ENCODE results near the gene ECD.
"Not testable (repeated sequence)": the region's sequence is repeated elsewhere in the genome, so short reads cannot be mapped to it uniquely, and the experiment has no call there.

The ECD gene

DNA sequence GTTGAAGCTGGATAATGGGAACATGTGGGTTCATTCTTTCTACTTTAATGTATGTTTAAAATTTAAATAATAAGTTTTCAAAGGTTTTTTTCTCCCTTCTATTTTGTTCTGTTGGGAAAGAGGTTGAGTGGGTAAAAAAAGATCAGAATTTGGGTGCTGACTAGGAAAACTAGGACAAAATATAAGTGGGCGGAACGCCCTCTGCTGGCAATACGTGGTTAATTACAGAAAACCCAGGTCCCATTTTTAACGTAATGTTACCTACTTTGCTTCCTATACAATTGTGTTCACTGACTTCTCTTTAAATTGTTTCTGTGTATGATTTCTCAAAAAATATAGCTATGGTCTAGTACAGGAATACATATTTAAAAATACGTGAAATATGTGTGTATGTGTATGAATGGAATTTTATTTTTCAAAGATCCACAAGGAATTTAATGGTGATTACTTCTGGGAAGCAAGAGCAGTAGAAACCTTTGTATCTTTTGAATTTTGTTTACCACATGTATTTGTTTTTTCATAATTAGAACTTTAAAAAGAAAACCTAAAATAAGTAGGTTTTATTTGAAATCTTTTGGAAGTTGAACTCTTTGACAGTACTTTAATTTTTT is 8.7 kb downstream of the ECD start:
- peak; percentile 39 for DNase-seq (ENCODE audit: low spot score)

GRCh38 chr10:73156054-73156453 is 11.8 kb downstream of the ECD start:
- no peak for DNase-seq (ENCODE audit: low spot score)

GRCh38 chr10:73152009-73152408 is 15.8 kb downstream of the ECD start:
- no peak for DNase-seq (ENCODE audit: low spot score)

DNA sequence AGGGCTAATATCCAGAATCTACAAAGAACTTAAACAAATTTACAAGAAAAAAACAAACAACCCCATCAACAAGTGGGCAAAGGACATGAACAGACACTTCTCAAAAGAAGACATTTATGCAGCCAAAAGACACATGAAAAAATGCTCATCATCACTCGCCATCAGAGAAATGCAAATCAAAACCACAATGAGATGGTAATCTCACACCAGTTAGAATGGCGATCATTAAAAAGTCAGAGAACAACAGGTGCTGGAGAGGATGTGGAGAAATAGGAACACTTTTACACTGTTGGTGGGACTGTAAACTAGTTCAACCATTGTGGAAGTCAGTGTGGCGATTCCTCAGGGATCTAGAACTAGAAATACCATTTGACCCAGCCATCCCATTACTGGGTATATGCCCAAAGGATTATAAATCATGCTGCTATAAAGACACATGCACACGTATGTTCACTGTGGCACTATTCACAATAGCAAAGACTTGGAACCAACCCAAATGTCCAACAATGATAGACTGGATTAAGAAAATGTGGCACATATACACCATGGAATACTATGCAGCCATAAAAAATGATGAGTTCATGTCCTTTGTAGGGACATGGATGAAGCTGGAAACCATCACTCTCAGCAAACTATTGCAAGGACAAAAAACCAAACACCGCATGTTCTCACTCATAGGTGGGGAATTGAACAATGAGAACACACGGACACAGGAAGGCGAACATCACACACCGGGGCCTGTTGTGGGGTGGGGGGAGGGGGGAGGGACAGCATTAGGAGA is 17.0 kb downstream of the ECD start:
- not testable (repeated sequence) for DNase-seq (ENCODE audit: low spot score)

GRCh38 chr10:73141603-73142002 is 26.2 kb downstream of the ECD start:
- DNase-seq (ENCODE audit: low spot score) = no peak

DNA sequence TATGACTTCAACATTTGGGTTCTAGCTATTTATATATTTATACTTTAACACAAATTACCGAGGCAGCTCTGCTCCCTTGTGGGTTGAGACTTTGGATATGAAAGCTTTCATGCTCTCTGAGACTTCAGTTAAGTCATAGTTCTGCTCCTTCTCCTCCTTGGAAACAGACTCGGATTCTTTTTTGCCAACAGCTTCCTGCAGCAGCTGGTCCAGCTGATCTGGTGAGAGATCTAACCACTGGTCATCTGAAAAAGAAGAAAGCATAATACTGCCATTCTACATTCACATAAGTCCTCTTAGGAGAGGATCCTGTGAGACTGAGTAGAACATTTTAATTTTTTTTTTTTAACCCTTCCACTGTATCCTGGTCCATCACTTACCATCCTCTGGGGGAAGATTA is 28.6 kb downstream of the ECD start:
- DNase-seq (ENCODE audit: low spot score) = no peak

DNA sequence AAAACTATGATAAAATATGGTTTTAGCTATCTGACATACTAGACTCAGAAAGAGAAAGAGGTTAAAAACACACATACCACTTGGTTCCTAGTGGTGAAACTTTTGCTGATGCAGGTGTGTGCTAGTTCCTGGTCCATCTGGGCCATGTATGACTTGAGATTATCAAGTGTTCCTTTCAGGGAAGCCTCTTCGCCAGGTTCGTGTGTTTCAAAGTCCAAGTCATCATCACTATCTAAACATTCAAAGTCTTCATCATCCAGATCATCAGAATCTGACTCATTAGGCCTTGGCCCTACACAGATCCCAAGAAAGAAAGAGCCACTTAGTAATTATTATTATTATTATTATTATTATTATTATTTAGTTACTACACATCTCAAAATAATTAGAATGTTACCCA is 31.2 kb downstream of the ECD start:
- no peak for DNase-seq (ENCODE audit: low spot score)

- DNase-seq (ENCODE audit: low spot score) = no peak
These were observed 33.1 kb downstream of the ECD start for GRCh38 chr10:73134727-73135126.

DNA sequence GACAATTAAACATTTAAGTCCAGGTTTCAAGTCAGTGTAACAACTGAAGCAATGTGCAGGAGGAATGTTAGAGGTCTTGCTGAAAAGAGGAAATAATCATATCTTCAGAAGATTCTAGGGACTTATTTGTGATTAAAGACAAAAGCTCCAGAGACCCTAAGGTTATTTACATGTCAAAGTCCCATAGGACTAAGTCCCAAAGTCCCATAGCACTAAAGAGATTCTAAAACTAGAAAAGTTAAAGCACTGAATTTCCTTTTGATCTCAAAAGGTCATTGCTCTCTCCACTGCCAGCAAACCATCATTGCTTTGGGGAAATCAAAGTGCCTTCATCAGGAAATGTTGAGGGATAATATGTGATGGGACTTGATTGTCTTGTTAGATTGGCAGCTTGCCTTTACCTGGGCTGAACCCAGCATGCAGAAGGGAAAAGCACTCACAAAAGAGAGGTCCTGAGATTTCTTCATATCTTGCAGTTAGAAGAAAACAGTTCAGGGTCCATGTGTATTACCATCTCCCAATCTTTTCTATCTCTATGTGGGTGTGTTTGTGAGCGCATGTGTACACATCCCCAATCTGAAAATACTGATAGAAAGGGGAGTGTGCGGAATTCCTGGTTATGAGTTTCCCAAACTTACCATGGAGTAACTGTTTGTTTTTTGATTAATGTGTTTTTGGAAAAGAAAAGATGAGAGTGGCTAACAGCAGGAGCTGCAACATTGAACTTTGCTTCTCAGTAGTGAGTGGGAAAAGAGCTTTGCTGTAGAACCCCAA is 35.7 kb downstream of the ECD start:
- DNase-seq (ENCODE audit: low spot score) = no peak

- no peak for DNase-seq (ENCODE audit: low spot score)
These were observed 36.5 kb downstream of the ECD start for GRCh38 chr10:73131301-73131700.

- DNase-seq (ENCODE audit: low spot score) = no peak
These were observed 41.5 kb downstream of the ECD start for GRCh38 chr10:73126343-73126742.

DNA sequence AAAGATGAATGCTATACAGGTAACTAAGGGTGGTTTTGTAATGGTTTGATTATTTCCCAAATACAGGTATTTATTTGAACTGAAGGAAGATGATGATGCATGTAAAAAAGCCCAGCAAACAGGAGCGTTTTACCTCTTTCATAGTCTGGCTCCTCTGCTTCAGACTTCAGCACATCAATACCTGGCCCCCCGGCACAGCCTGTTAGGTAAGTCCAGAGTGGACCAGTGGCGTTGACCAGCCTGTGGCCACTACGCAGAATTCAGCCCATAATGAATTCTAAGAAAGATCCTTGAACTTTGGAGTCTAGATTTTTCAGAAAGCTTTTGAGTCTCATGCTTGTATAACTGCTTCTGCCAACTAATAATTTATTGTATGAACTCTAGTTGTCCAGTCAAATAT is 47.9 kb downstream of the ECD start:
- DNase-seq (ENCODE audit: low spot score) = no peak

GRCh38 chr10:73119457-73119856 is 48.4 kb downstream of the ECD start:
- no peak for DNase-seq (ENCODE audit: low spot score)

DNA sequence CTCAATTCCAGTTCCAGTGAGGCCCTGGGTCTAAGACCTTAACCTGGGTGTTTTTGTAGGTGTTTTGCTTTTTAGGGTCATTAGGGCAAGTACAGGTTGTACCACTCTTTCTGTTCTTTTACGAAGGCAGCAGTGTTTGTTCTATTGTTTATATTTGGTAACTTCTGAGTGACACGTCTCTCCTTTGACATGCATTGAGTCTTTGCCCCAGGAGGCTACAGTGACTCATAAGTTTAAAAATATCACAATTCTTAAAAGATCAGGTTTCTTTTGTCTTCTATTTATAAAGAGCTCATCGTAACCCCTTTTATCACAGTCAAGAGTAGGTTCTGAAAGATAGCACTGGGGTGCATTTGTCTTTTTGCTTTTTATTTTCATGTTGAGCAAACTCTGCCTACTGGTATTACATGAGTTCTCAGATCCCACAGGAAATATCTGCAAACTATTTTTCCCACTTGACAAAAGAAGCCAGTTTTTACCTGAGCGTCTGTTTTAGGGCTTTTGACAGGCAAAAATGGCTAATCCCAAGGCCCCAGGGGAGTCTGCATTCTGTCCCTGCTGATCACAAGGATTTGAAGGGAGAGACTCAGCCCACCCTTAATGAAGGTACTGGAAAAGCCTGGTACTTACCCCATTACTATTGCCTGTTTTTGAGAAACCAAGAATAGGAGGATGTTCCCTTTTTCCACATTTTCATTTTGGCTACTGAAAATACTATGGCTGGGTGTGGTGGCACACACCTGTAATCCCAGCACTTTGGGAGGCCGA is 49.6 kb downstream of the ECD start:
- DNase-seq (ENCODE audit: low spot score) = peak; percentile 31

GRCh38 chr10:73116017-73116416 is 51.8 kb downstream of the ECD start:
- no peak for DNase-seq (ENCODE audit: low spot score)

DNA sequence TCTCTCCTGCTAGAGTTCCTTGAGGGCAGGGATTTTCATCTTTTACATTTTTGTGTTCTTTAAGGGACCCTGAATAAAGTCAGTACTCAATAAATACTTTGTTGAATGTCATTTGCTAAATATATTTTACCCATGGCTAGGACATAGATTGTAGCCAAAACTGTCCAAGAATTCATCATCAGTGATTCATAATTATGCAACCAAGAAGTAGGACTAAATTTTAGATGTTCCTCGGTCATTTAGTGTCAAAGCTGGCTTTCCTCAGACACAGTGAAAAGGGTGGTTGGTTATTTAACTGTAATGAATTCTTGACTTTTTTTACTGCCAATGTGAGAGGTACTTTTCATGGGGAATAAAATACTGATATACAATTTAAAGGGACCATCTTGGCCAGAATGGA is 54.3 kb downstream of the ECD start:
- no peak for DNase-seq (ENCODE audit: low spot score)

DNA sequence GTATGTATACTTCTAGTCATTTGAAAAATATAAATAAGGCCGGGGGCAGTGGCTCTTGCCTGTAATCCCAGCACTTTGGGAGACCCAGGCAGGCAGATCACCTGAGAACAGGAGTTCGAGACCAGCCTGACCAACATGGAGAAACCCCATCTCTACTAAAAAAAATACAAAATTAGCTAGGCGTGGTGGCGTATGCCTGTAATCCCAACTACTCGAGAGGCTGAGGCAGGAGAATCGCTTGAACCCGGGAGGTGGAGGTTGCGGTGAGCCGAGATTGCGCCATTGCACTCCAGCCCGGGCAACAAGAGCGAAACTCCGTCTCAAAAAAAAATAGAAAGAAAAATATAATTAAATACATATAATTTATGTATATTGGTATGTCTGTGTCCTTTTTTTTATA is 55.8 kb downstream of the ECD start:
- not testable (repeated sequence) for DNase-seq (ENCODE audit: low spot score)

DNA sequence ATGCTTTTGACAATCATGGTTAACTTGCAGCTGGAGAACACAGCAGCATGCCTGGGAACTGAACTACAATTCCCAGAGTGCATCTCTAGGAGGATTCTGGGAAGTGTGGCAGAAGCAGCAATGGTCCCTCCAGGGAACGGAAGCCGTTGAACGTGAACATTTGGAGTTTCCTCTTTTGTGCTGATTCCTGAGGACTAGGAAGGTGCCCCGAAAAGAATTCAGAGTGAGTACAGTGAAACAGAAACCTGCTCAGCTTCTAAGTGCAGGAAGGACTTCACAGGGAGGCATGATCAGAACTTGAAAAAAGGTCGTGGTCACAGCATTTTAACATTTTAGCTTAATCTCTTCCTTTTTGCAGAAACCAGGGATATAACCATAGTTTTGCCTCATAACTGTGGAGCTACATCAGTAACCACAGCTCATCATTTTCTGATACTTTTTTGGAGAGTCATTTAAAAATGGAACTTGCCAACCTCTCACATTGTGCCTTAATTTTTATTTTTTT is 57.4 kb downstream of the ECD start, which contains the start of gene NUDT13:
Gene NUDT13 (plus strand): TSS at position 111 of the 505 bp plus-strand sequence. CDS start 3,911 bp downstream, outside the sequence.
- DNase-seq (ENCODE audit: low spot score) = peak; percentile 62

- not testable (repeated sequence) for DNase-seq (ENCODE audit: low spot score)
These were observed 58.6 kb downstream of the ECD start for GRCh38 chr10:73109248-73109652.

GRCh38 chr10:73106301-73106700 is 61.5 kb downstream of the ECD start:
- no peak for DNase-seq (ENCODE audit: low spot score)

DNA sequence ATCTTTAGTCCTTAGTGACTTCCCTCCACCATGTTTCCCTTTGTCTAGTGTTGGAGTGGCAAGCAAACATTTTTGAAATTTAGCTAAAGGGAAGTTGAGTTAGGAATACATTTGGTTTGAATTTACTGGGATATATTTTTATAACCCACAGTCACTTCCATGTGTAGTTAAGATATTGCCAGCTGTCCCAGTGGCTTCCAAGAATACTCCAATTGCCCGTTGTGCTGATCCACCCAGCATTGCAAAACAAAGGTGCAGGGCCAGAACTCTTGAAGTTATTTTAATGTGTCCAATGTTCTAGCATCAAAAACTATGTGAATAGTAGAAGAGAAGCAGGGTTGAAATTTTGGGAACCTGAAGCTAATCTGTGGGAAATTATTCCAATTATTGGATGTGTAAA is 68.7 kb downstream of the ECD start:
- no peak for DNase-seq (ENCODE audit: low spot score)

DNA sequence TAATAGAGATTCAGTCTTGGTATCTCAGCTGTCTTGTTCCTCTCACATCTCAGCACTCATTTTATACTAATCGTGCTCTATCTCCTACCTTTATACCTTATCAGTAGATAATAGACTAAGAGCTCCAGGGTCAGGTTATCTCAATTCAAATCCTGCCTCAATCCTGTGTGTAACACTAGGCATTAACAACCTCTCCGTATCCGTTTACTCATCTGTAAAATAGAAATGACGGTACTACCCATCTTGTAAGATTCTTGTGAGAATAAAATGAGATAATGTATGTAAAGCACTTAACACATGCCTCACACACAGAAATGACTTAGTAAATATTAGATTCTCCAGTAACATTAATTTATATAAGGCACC is 70.5 kb downstream of the ECD start:
- no peak for DNase-seq (ENCODE audit: low spot score)

Data from D341Med (cell line).